ENCODE results near the gene TLN1. TPM values are rescaled to one million over a fixed set of nuclear protein-coding genes. Genes with fewer than 3 reads are reported as not detected.
A peak's percentile ranks its signal among the peaks of the same experiment; 100 is the strongest.

Gene TLN1
- total RNA-seq, 4 donors from 2014 or later, result 106 to 256 (median 186) TPM

GRCh38 chr9:35760651-35761050 is 28.7 kb upstream of the TLN1 start:
- Histone ChIP-seq H3K36me3 (no peaks in the 10 kb centered on the region), H3K4me1 (peaks cover 19 to 21% of the 10 kb centered on the region in 2 donors), H3K27ac (no peak overlapping the region), H3K9me3 (no peaks in the 10 kb centered on the region), H3K27me3 (no peaks in the 10 kb centered on the region), H3K4me3 (no peak overlapping the region)
- DNase-seq (no peak), ATAC-seq (no peak)
- no peak for TF ChIP-seq CTCF (IDR thresholded peaks at IDR 0.05 in 4 of 5, conservative IDR thresholded peaks at IDR 0.05 in 1 of 5)
- no peak for TF ChIP-seq POLR2A (IDR thresholded peaks at IDR 0.05)
- intact Hi-C loops (cut with DNase I; ENCODE audit: low total_unique reads), result no loop called here
- in situ Hi-C loops (cut with MboI; ENCODE audit: low sequenced_read_pairs in 4 of 4), result no loop called here

DNA sequence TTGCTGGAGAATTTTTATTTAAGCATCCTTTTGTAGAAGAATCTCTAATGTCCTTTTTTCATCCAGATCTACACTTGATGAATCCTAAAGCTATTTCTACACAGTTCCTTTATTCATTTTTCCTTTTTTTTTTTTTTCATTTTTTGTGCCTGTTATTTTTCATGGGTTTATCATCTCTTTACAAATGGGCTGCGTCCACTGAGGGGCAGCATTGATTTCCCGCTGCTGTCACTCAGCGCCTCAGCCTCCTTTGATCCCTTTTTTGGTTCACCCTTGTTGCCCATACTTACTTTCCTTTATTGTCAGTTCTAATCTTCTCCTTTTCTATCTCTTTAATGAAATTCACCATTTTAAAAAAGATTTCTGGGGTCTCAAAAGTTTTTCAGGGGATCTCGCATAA is 27.8 kb upstream of the TLN1 start:
- H3K4me3 ChIP-seq, result no peak overlapping the region
- no peaks in the 10 kb centered on the region for H3K9me3 ChIP-seq
- DNase-seq, result no peak
- no peak for ATAC-seq
- no peaks in the 10 kb centered on the region for H3K27me3 ChIP-seq
- intact Hi-C loops (cut with DNase I; ENCODE audit: low total_unique reads) (no loop called here), in situ Hi-C loops (cut with MboI; ENCODE audit: low sequenced_read_pairs in 4 of 4) (no loop called here)
- no peak overlapping the region for H3K27ac ChIP-seq
- H3K36me3 ChIP-seq, result peaks cover 0 to 3% of the 10 kb centered on the region in 2 donors
- TF ChIP-seq POLR2A (IDR thresholded peaks at IDR 0.05), result no peak
- TF ChIP-seq CTCF (IDR thresholded peaks at IDR 0.05 in 4 of 5, conservative IDR thresholded peaks at IDR 0.05 in 1 of 5), result no peak
- H3K4me1 ChIP-seq, result peaks cover 19 to 21% of the 10 kb centered on the region in 2 donors

GRCh38 chr9:35758475-35759050 is 26.6 kb upstream of the TLN1 start:
- Histone ChIP-seq H3K9me3 (no peaks in the 10 kb centered on the region), H3K4me1 (peaks cover 19 to 21% of the 10 kb centered on the region in 2 donors), H3K4me3 (no peak overlapping the region), H3K27me3 (no peaks in the 10 kb centered on the region), H3K36me3 (peaks cover 0 to 15% of the 10 kb centered on the region in 2 donors), H3K27ac (peak overlapping the region; percentile 81 to 95 (median 83))
- intact Hi-C loops (cut with DNase I; ENCODE audit: low total_unique reads), result no loop called here
- in situ Hi-C loops (cut with MboI; ENCODE audit: low sequenced_read_pairs in 4 of 4), result no loop called here
- DNase-seq, result no peak
- no peak for ATAC-seq
- no peak for TF ChIP-seq POLR2A (IDR thresholded peaks at IDR 0.05)
- TF ChIP-seq CTCF (IDR thresholded peaks at IDR 0.05 in 4 of 5, conservative IDR thresholded peaks at IDR 0.05 in 1 of 5), result no peak

DNA sequence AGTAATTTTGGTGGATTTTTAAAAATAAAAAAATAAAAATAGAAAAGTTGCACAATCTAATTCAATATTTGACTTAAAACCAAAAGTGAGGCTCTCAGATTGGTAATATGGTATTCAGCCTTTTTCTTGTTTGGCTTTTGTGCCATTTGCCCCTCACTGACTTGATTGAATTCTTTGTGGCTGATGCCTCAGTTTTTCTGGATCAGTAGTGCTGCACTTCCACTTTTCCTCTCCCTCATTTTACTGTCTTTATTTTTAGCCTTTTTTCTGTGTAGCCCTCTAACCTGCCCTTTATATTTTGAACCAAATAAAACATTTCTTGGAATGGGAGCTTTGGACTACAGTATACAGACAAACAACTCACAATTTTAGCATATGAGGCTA is 25.9 kb upstream of the TLN1 start:
- in situ Hi-C loops (cut with MboI; ENCODE audit: low sequenced_read_pairs in 4 of 4), result no loop called here
- ATAC-seq, result no peak
- intact Hi-C loops (cut with DNase I; ENCODE audit: low total_unique reads), result no loop called here
- no peak for DNase-seq
- TF ChIP-seq POLR2A (IDR thresholded peaks at IDR 0.05), result no peak
- TF ChIP-seq CTCF (IDR thresholded peaks at IDR 0.05 in 4 of 5, conservative IDR thresholded peaks at IDR 0.05 in 1 of 5), result no peak
- H3K4me1 ChIP-seq, result peaks cover 19 to 21% of the 10 kb centered on the region in 2 donors
- no peaks in the 10 kb centered on the region for H3K9me3 ChIP-seq
- H3K4me3 ChIP-seq, result peak overlapping the region in 3 of 4 donors; percentile 62 to 76 (median 73)
- peaks cover 0 to 22% of the 10 kb centered on the region in 2 donors for H3K36me3 ChIP-seq
- H3K27ac ChIP-seq, result peak overlapping the region; percentile 81 to 95 (median 83)
- H3K27me3 ChIP-seq, result no peaks in the 10 kb centered on the region

Measured in gastrocnemius medialis (tissue), 4 donors.